Glomerular endothelial cell (primary cell): ENCODE data around the gene MCF2L2. TPM values are rescaled to one million over a fixed set of nuclear protein-coding genes. Genes with fewer than 3 reads are reported as not detected.

Source experiments
- DNase-seq: peaks from one replicate; pipeline ENCODE4 v3.0.0-alpha.2; 2011; ENCODE audit warnings: low read depth, low spot score; ENCODE audit errors: extremely low read depth
- total RNA-seq: library from RNA; depleted of rRNA; stranded (reverse); fragments of >200 nt; gene quantifications from 2 replicates; pipeline ENCODE4 v1.2.3, GENCODE V29; 2015

Gene MCF2L2
- total RNA-seq, 1 donor from 2014 or later: 3.6 TPM

DNA sequence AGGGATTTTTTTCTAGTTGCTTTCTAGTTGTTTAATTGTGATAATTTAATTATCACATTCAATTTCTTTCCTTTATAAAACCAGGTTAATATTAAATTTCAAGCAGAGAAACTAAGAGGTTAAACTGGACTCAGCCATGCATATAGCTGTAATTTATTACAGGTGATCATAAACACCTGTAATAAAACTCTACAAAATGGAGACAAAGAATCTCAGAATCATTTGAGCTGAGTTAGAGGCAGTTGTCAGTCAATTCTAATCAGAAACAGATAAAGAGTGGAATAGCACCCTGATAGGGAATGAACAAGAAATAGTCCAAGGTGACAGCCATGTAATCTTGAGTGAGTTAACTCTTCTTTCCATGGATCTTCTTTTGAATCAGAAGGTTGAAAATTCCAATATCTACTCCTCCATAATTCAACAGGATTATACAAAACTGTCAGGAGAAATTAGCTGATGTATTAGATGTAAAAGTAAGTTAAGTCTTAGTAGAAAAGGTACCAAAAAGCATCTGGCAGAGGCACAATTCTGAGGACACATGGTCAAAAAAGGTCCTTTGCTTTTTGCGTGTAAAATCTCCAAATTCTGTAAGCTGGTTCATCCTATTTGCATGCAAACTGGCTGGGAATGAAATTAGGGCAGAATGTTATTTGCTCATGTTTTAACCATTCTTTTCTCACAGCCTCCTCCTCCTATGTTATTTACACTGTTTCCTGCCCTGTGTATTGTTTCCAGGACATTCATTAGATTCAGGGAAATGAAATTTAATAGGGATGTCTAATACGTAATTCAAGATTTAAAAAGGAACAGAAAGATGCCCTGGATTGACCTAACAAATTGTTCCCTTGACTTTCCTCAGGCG is 214.8 kb downstream of the MCF2L2 start:
- no peak for DNase-seq

DNA sequence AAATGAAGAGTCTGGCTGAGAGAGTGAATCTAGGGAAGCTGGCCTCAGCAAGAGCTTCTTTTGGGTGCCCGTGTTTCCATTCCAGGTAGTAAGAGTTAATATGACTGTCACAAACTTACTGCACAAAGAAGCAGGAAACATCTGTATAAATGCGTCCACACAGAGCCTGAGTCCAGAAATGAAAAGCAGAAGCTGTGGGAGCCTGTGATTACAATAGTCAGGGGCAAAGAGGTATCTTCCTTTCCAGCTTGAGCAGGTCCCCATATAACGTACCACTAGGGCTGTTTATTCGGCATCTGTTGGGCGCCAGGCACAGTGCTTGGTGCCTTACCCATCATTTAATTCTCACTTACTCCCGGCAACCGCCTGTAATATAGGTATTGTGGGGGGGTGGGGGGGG is 215.9 kb downstream of the MCF2L2 start:
- no peak for DNase-seq

DNA sequence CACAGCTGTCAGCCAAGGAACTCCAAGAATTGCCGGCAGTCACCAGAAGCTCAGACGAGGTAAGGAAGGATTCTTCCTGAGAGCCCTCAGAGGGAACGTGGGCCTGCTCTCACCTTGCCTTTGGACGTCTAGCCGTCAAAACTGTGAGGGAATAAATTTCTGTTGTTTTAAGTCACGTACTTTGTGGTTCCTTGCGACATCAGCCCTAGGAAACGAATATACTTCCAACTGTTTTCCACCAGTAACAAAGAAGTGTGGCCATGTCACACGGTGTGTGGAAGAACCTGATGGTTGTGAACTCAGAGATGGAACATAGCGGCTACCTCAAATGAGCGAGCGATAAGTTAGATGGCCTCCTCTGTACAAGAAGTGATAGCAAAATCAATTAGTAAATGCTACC is 216.3 kb downstream of the MCF2L2 start:
- DNase-seq: no peak

DNA sequence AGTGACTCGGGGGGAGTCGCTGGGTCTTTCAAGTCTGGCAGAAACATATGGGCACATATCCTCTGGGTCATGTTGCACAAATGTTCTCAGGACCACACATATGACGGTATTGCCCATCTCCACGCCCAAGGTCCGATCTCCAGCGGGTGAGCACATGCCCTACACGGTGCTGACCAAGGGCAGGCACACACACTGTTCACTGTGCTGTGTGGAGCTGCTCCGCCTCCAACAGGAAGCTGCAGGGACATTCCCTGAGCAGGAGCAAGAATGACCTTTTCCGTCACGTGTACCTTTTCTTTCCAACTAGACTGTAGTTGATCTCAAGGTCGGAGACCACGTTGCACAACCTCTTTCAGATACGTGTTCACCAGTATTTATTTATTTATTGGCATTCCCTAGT is 217.1 kb downstream of the MCF2L2 start:
- no peak for DNase-seq

DNA sequence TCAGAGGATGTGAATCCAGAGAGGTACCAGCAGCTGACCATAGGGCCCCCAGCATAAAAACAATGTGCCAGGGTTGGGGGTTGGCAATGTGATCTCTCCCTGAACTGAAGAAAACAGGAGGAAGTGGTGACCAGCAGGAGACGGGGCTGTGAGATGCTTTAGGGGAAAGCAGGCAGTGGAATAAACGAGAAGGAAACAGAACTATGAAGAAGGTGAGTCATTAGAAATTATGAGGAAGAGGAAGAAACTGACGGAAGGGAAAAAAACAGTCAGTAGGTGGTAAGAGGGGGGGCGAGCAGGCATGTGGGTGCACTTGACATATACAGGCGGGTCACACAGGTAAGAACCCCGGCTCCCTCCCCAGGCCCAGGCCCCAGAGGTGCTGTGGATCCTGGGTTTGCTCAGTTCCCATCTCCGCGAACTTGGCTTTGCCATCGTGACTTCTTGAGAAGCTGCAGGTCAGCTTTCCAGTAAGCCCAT is 217.5 kb downstream of the MCF2L2 start:
- DNase-seq: no peak

DNA sequence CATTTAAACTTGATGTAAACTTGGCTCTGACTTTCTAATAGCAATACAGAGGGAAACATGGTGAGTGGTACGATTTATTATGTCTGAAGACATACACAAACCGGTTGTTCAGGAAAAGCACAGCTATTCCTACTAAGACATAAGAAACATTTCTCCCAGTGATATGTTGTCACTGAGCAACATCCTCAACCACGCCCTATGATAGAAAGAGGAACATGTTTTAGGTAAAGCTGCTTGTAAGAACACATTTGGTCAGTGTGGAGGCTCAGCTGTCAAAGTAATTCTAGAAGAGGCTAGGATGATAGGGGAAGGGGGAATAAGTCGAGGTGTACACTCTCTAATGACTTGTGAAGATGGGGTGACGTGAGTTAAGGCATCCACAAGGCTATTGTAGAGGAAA is 218.1 kb downstream of the MCF2L2 start:
- no peak for DNase-seq

DNA sequence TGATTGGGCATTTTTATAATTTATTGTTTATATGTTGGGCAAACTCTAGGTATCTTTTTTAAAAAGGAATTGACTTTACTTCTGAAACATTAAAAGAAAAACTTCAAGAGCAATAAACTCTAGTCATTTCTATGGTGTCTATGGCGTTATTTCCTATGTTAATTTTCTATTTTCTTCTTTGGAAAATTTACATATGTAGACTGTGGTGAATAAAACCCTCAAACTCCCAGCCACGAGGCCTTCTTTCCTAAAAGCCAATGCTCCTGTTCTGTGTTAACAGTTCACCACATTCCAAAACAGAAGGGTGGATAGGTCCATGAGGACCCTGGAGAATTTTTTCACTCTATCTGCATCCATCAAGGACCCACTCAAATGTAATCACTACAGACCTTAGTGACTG is 219.6 kb downstream of the MCF2L2 start:
- DNase-seq: no peak

DNA sequence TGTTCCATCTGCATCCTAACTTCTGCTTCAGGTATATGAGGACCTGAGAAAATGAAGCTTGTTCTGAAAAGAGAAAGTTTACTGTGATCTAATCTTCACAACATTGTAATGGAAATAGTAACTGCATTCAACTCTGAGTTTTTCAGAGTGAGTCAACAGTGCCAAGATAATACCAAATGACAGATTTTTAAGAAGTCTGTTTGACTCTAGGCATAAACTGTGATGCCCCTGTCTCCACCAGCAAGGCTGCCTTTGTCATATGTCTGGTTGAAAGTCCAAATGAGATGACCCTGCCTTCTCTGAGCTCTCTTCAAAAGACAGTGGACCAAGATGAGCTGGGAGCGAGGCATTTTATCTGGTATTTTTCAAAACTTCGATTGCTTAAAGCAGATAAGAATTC is 220.2 kb downstream of the MCF2L2 start:
- no peak for DNase-seq

DNA sequence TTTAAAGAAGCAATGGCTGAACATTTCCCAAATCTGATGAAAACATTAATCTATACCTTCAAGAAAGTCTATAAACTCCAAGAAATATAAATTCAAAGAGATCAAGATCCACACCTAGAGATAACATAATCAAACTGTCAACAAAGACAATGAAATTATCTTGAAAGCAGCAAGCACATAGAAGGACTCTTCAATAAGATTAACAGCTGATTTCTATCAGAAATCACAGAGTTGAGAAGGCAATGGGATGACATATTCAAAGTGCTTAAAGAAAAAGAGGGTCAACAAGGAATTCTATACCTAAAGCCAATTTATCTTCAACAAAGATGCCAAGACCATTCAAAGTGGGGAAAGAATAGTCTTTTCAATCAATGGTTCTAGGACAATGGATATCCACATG is 224.7 kb downstream of the MCF2L2 start:
- DNase-seq: no peak

DNA sequence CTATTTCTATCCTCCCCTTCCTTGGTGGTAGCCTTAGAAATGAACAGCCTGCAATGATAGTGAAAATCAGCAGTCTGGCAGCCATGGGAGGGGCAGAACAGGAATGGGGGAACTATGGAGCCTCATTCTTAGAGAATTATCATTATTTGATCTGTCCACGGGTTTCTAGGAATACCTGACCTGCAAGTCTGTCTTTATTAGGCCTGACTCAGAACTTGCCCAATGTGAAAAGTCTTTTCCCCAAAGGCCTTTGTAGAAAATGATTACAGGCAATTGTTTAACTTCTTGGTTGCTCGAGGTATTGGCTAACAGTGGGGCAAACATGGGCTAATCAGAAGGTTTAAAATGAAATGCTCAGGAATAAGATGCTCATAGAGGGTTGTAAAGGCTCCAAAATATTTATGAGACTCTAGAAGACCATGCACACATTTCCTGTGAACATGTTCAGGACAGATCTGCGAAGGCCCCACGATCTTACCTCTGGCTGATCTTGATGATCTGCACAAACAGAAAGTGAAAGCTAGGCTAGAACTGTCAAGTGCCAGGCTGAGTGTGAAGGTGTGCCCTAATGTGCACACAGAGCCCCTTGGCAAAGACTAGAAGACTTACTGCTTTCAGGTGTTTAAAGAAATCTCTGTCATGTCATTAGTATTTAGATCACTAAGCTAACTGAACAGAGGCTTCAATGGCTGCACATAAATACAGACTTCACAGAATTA is 226.3 kb downstream of the MCF2L2 start:
- no peak for DNase-seq

DNA sequence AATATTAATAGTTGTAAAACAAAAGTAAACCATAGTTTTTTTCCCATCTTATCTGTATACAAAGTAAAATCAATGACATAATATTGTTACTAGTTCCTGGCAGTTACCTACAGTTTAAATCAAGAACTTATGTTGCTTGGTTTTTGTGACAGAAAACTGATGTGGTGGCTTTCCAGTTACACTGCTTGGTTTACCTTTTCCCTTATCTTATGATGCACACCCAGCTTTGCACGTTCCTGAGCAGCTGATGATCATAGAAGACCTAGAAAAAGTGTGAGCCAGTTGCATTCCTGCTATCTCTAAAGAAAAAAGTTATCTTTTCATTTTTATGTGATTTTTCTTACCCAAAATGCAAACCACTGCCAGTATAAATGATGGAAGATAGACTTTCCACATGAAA is 229.5 kb downstream of the MCF2L2 start:
- DNase-seq: no peak

DNA sequence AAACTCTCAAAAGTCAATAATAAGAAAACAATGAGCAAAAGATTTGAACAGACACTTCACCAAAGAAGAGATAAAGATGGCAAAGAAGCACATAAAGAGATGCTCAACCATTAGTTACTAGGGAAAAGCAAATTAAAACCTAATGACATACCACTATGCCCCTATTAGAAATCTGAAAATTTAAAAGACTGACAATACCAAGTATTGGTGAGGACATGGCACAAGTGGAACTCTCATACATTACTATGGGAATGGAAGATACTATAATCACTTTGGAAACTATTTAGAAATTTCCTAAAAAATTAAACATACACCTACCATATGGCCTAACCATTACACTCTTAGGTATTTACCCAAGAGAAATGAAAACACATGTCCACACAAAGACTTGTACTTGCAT is 230.7 kb downstream of the MCF2L2 start:
- no peak for DNase-seq

DNA sequence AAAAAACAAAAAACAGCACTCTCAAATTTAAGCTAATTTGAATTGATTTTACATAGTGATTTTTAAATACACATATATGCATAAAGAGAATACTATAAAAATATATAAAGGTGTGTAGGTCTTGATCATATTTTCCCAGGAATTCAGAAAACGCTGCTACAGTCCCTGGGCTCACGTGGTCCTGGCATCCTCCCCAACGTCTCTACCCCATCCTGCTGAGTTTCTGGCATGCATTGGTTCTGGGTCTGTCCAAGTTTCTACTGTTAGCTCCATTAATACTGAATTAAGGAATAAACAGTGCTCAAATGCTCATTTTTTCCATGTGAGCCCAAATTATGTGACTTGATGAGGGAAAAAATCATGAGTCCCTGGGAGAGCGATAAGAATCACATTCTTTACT is 233.2 kb downstream of the MCF2L2 start:
- DNase-seq: no peak

DNA sequence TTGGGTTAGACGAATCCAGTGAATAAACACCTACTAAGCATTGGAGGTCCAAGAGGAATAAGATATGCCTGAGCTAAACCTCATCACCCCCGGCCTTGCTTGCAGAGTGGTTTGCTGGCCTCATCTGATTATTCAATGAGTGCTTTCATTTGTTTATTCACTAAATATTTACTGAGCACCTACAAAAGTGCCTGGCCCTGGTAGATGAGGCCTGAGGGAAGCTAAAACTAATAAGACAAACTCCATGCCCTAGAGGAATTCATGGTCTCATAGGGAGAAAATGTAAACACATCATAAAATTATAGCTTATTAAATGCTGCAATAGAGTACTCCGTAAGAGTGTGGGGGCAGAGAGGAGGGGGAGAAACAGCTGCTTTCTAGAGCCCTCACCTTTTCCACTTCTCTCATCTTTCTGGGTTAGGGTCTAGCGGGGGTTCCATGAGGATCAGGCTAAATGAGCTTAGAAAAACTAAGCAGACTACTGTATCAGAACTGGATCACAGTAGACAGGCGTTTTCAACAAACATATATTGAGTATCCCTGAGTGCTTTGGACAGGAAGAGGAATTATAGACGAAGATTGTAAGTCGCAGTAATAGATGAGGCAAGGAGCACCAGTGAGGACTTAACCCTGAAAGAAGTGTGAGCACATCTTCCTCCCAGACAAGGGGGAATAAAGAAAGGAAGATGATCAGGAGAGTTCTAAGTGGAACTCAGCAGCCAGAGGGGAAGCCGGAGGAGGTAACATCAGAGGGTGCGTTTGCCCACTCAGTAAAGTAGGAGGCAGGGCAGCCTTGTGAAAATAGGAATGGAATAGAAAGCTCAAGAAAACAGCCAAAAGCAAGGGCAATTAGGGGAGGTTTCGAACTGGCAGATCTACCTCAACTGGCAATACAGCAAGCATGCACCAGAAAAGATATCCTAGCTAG is 234.4 kb downstream of the MCF2L2 start:
- no peak for DNase-seq

DNA sequence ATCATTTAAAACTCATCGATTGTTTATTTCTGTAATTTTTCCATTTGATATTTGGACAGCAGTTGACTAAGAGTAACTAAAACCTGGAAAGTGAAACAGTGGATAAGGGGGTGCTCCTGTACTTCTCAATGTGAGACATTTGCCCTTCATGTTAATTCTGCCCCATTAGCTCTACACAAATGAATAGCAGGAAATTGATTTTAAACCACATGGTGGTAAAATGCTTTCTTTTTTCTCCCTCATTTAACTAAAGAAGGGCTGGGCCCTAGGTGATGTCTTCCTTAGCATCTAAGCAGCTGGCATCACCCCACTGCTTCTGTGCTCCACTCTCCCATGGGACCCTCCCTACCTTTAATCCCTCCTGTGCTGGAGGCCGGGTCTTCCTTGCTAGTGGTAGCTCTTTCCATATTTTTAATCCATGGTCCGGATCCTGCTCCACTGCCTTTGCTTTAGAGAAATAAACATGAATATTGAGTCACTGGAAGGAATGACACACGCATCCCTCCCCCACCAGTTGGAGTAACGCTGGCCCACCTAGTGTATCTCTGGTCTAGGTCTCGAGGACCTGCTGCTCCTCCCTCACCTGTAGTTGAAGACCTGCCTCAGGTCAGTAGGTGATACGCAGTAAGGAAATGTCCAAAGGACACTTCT is 235.6 kb downstream of the MCF2L2 start:
- DNase-seq: no peak

DNA sequence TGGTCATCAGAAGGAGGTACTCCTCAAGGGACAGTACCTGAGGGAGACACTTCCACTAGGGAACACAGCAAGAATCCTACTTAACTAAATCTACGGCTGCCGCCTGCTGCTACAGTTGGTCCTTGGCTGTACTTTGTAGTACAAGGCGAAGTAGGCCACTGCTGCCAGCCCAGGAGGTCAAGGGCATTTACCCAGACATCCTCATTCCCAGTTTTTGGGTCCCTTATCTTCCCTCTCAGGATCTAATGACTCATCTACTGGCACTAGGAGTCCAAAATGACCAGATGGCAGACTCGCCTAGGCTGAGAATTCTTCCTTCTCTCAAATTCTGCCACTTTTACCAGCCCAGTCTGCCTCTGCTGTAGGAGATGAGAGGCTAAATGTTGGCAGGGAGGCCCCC is 238.8 kb downstream of the MCF2L2 start:
- no peak for DNase-seq

DNA sequence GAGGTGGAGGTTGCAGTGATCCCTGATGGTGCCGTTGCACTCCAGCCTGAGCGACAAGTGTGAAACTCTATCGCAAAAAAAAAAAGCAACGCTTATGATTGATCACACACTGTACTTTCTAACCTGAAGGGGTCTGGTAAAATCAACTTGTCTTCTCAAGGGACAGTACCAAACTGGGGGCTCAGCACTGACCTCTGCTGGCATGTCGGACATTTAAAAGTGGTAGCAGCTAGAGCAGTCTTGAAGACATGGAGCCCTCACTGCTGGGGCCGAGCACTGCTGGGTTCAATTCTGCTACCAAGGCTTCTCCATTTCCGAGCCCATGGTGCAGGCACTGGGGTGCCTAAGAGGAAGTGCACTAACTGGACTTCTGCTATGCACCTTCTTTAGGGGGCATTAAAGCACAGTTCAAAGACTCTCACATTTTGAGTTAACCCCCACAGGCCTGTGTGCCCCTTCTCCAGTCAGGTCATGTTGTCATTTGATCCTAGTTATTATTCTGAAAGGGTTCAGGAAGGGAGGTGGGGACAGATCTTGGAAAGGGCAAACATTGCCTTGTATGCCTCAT is 239.4 kb downstream of the MCF2L2 start:
- no peak for DNase-seq

DNA sequence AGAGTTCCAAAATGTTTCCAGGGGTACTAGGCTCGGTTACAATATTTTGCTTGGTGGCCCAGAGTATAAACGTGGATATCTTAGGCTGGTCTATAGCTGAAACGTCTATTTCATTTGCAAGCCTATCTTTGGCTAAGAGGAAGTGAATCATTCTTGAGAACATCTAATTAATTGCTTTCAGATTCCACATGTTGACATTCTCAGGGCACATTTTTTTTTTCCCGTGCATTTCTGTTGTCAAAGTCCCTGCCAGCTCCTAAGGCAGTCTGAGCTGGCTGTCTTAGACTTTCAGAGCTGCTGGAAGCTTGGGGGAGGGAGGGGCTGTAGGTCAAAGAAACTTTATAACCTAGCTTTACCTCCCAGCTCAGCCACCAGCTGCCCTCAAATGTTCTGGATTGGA is 242.7 kb downstream of the MCF2L2 start:
- DNase-seq: no peak

DNA sequence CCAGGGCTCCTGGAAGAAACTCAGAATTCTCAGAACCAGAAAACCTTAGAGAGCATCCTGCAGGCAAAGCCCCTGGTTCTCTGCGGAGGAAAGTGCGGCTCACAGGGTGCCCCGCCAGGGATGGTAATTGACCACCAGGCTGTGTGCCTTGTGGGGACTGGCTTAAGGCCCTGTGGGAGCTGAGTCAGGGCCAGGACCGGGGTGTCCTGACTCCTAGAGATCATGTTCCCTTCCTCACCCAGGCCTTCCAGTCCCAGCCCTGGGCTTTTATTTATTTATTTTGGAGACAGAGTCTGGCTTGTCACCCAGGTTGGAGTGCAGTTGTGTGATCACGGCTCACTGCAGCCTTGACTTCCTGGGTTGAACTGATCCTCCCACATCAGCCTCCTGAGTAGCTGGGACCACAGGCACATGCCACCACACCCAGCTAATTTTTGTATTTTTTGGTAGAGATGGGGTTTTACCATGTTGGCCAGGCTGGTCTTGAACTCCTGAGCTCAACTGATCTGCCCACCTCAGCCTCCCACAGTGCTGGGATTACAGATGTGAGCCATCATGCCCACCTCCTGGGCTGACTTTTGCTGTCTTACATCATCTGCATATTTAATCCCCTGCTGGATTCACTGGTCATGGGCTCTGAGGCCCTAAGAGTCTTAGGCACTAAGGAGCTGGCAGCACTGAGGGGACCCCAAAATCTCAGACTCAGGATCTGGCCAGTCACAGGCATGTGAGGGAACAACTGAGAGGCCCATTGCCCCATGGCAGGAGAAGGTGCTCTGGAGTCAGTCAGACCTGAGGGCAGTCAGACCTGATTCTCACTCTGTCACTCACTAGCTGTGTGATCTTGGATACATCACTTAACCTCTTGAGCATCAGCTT is 245.4 kb downstream of the MCF2L2 start:
- DNase-seq: no peak
